Neural progenitor cell (in vitro differentiated cells): ENCODE data around the gene CYCS.

Source experiments
- EZH2phosphoT487 ChIP-seq: fragments of 200-600 bp; sonication (generic); IDR thresholded peaks from 2 replicates; pipeline ENCODE4 v1.6.1; 2017; ENCODE audit warnings: antibody characterized with exemption
- TF ChIP-seq, protein P1 (sequence below): fragments of 200-600 bp; sonication (generic); IDR thresholded peaks from 2 replicates; pipeline ENCODE4 v1.5.1; 2017; ENCODE audit warnings: antibody characterized with exemption, mild to moderate bottlenecking

DNA sequence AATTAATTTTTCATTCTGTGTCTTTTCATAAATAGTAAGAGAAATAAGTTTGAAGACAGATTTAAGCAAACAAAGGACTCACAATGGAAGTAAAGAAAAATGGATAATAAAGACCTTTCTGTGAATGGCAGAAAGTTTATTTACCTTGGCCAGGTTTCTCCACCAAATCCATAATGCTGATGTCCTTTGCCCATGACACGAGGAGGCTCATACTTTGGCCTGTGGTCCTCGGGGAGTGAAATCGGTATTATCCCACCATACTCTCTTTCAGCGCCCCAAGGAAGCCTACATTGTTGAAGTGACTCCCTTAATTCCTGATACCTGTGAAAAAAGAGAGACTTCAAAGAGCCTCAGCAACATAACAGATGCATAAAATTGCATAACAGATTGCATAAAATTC is 43.1 kb upstream of the CYCS start:
- TF ChIP-seq, protein P1, sequence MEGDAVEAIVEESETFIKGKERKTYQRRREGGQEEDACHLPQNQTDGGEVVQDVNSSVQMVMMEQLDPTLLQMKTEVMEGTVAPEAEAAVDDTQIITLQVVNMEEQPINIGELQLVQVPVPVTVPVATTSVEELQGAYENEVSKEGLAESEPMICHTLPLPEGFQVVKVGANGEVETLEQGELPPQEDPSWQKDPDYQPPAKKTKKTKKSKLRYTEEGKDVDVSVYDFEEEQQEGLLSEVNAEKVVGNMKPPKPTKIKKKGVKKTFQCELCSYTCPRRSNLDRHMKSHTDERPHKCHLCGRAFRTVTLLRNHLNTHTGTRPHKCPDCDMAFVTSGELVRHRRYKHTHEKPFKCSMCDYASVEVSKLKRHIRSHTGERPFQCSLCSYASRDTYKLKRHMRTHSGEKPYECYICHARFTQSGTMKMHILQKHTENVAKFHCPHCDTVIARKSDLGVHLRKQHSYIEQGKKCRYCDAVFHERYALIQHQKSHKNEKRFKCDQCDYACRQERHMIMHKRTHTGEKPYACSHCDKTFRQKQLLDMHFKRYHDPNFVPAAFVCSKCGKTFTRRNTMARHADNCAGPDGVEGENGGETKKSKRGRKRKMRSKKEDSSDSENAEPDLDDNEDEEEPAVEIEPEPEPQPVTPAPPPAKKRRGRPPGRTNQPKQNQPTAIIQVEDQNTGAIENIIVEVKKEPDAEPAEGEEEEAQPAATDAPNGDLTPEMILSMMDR = no peak
- TF ChIP-seq EZH2phosphoT487 = no peak
